Measurements from ENCODE around the gene ITK.

Gene ITK

DNA sequence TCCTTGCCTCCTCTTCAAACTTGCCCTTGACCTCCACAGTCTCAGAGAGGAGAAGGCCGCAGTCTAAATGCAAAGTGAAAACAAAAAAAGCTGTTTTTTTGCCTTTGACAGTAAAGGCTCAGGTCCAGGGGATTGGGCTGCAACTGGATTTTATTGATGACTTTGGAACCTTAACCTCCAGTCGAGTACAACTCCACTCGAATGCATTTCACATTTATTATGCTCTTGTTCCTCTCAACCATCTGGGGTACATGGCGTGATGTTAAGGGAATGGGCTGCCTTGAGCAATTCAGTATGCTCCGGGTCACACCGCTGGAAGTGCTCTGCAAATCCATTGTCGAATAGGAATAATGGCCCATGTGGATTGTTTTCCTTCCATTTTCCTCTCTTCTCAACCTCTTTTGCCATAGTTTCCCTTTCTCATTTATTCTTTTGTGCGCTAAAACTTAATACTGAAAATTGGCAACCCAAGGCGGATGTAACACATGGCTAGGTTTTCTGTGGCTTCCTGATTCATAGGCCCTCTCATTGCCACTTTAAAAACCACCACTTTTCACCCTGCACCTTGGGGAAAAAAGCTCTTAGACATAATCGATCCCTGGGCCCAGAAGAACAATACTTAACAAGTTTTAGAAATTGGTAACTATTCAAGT is 34.3 kb downstream of the ITK start:
- TF ChIP-seq EZH2phosphoT487 (IDR thresholded peaks at IDR 0.05; ENCODE audit: borderline replicate concordance): no peak
- TF ChIP-seq, protein P1, sequence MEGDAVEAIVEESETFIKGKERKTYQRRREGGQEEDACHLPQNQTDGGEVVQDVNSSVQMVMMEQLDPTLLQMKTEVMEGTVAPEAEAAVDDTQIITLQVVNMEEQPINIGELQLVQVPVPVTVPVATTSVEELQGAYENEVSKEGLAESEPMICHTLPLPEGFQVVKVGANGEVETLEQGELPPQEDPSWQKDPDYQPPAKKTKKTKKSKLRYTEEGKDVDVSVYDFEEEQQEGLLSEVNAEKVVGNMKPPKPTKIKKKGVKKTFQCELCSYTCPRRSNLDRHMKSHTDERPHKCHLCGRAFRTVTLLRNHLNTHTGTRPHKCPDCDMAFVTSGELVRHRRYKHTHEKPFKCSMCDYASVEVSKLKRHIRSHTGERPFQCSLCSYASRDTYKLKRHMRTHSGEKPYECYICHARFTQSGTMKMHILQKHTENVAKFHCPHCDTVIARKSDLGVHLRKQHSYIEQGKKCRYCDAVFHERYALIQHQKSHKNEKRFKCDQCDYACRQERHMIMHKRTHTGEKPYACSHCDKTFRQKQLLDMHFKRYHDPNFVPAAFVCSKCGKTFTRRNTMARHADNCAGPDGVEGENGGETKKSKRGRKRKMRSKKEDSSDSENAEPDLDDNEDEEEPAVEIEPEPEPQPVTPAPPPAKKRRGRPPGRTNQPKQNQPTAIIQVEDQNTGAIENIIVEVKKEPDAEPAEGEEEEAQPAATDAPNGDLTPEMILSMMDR (conservative IDR thresholded peaks at IDR 0.05; ENCODE audit: low read length): no peak
- H3K4me3 ChIP-seq (ENCODE audit: low read length, poor library complexity, severe bottlenecking): no peak overlapping the region
- H3K4me1 ChIP-seq (ENCODE audit: insufficient read depth, low read length, poor library complexity, severe bottlenecking): no peaks in the 10 kb centered on the region
- no peak overlapping the region for H3K9ac ChIP-seq (ENCODE audit: low read depth, low read length, poor library complexity, severe bottlenecking)
- peaks cover 90% of the 10 kb centered on the region; the same call in 1 of the 2 replicates for H3K36me3 ChIP-seq (ENCODE audit: insufficient read depth, low read length)
- H3K27me3 ChIP-seq (ENCODE audit: insufficient read depth, low read length, poor library complexity, severe bottlenecking): no peaks in the 10 kb centered on the region
- H4K20me1 ChIP-seq (ENCODE audit: insufficient read depth, low read length, poor library complexity, severe bottlenecking): no peaks in the 10 kb centered on the region
- H3K9me2 ChIP-seq (replicated peaks; ENCODE audit: low read depth, low read length): no peaks in the 10 kb centered on the region
- H3K9me3 ChIP-seq (ENCODE audit: insufficient read depth, low read depth, low read length): no peaks in the 10 kb centered on the region
- no peak overlapping the region for H2AFZ ChIP-seq (ENCODE audit: low read length)
- H3F3A ChIP-seq (ENCODE audit: low read depth): no peaks in the 10 kb centered on the region
- H3K4me2 ChIP-seq (ENCODE audit: low read depth, low read length, poor library complexity, severe bottlenecking): no peak overlapping the region
- no peaks in the 10 kb centered on the region for H3K79me2 ChIP-seq (ENCODE audit: insufficient read depth, low read length)

DNA sequence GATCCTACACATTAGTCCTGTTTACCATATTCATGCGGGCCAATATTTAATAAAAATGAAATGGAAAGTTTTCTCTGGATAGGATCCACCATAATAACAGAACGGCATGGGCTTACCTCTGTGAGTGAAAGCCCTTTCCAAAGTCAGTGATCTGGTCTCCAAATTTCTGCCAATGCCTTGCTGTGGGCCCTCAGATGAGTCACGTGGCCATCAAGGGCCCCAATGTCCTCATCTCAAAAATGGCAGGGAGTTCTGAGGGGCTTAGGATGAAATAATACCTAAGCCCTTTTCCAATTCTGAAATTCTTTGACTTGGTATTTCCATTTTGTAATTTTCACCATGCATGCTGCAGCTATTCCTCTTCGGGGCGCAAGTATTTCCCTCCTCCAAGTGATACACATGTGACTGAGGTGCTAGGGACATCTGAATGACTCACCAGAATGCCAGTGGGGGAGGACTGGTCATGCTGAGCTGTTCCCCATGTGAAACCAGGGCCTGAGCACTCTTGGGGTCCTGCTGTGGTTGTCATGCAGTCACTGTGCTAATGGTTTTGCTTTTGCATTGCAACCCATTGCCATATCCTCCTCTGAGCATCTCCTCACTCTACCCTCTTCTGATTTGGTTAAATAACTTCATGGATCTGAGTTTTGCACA is 35.0 kb downstream of the ITK start:
- H2AFZ ChIP-seq (ENCODE audit: low read length): no peak overlapping the region
- no peaks in the 10 kb centered on the region for H3K9me3 ChIP-seq (ENCODE audit: insufficient read depth, low read depth, low read length)
- no peak overlapping the region for H3K4me2 ChIP-seq (ENCODE audit: low read depth, low read length, poor library complexity, severe bottlenecking)
- no peaks in the 10 kb centered on the region for H3F3A ChIP-seq (ENCODE audit: low read depth)
- no peak for TF ChIP-seq EZH2phosphoT487 (IDR thresholded peaks at IDR 0.05; ENCODE audit: borderline replicate concordance)
- TF ChIP-seq, protein P1 (conservative IDR thresholded peaks at IDR 0.05; ENCODE audit: low read length): no peak
- no peaks in the 10 kb centered on the region for H3K9me2 ChIP-seq (replicated peaks; ENCODE audit: low read depth, low read length)
- H3K4me3 ChIP-seq (ENCODE audit: low read length, poor library complexity, severe bottlenecking): no peak overlapping the region
- H3K79me2 ChIP-seq (ENCODE audit: insufficient read depth, low read length): no peaks in the 10 kb centered on the region
- H3K27me3 ChIP-seq (ENCODE audit: insufficient read depth, low read length, poor library complexity, severe bottlenecking): no peaks in the 10 kb centered on the region
- peaks cover 91% of the 10 kb centered on the region; the same call in 1 of the 2 replicates for H3K36me3 ChIP-seq (ENCODE audit: insufficient read depth, low read length)
- H4K20me1 ChIP-seq (ENCODE audit: insufficient read depth, low read length, poor library complexity, severe bottlenecking): no peaks in the 10 kb centered on the region
- H3K4me1 ChIP-seq (ENCODE audit: insufficient read depth, low read length, poor library complexity, severe bottlenecking): no peaks in the 10 kb centered on the region
- no peak overlapping the region for H3K9ac ChIP-seq (ENCODE audit: low read depth, low read length, poor library complexity, severe bottlenecking)

DNA sequence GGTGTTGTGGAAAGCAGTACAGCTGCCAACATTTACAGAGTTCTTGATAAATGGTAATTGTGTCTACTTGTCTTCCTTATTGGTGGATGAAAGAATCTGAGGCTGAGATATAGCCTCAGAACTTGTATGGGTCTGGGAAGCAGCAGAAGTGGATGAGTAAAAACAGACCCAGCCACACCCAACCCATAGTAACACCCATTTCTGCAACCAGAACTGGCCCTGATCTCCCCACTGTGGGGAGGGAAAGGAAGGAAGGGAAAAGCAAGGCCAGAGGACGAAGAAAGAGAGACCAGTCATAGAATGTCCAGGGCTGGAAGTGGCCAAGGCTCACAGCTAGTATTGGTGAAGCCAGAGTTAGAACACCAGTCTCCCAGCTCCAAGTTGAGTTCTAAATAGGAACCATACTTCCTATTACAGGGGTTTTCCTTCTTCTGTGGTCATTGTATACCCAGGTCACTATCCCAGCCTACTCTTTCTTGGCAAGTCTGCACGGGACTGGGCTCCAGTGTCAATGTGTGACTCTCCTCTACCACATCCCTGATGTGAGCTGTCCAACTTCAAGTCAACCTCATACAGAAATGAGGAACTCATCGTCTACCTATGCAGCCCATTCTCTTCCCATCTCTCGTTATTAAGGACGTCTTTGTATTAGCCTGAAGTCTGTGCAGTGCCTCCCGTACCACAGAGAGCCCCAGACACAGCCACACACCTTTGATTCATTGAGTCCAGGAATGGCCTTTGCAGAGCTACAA is 35.9 kb downstream of the ITK start:
- H3K36me3 ChIP-seq (ENCODE audit: insufficient read depth, low read length): peaks cover 88% of the 10 kb centered on the region; the same call in 1 of the 2 replicates
- TF ChIP-seq EZH2phosphoT487 (IDR thresholded peaks at IDR 0.05; ENCODE audit: borderline replicate concordance): no peak
- TF ChIP-seq, protein P1 (conservative IDR thresholded peaks at IDR 0.05; ENCODE audit: low read length): no peak
- H3K27me3 ChIP-seq (ENCODE audit: insufficient read depth, low read length, poor library complexity, severe bottlenecking): no peaks in the 10 kb centered on the region
- H3K9ac ChIP-seq (ENCODE audit: low read depth, low read length, poor library complexity, severe bottlenecking): no peak overlapping the region
- no peak overlapping the region for H3K4me3 ChIP-seq (ENCODE audit: low read length, poor library complexity, severe bottlenecking)
- H2AFZ ChIP-seq (ENCODE audit: low read length): no peak overlapping the region
- H3K9me2 ChIP-seq (replicated peaks; ENCODE audit: low read depth, low read length): no peaks in the 10 kb centered on the region
- H3K9me3 ChIP-seq (ENCODE audit: insufficient read depth, low read depth, low read length): no peaks in the 10 kb centered on the region
- no peaks in the 10 kb centered on the region for H3F3A ChIP-seq (ENCODE audit: low read depth)
- H3K4me1 ChIP-seq (ENCODE audit: insufficient read depth, low read length, poor library complexity, severe bottlenecking): no peaks in the 10 kb centered on the region
- H3K79me2 ChIP-seq (ENCODE audit: insufficient read depth, low read length): no peaks in the 10 kb centered on the region
- no peak overlapping the region for H3K4me2 ChIP-seq (ENCODE audit: low read depth, low read length, poor library complexity, severe bottlenecking)
- H4K20me1 ChIP-seq (ENCODE audit: insufficient read depth, low read length, poor library complexity, severe bottlenecking): no peaks in the 10 kb centered on the region

Data from Loucy (cell line).